ENCODE measurements around the gene B4GALT7.
A peak's percentile ranks its signal among the peaks of the same experiment; 100 is the strongest.

B4GALT7 gene

DNA sequence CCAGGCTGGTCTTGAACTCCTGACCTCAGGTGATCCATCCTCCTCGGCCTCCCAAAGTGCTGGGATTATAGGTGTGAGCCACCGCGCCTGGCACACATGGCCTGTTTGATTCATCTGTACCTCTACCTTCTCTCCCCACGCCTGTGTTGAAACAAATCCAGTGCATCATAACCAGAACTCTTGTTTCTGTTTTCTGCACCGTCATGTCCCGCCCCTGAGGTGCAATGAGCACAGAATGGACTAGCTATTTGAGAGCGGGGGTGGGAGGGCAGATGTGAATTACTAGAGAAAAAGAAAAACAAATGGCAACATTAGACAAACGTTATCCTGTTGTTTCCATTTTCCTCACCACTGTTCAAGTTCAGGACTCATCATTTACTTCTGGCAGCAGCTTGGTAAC is 34.9 kb upstream of the B4GALT7 start:
- H3K27me3 ChIP-seq (ENCODE audit: control insufficient read depth, insufficient read depth, low read length, poor library complexity, severe bottlenecking), result no peaks in the 10 kb centered on the region
- H3K27ac ChIP-seq (ENCODE audit: insufficient read depth, low read depth, low read length, poor library complexity, severe bottlenecking), result no peak overlapping the region
- 92 to 93% methylated on average over 8 of the region's 8 CpGs for WGBS, 2 experiments
- no peak overlapping the region for H3K4me3 ChIP-seq (ENCODE audit: insufficient read depth, low read depth, low read length)
- no peaks in the 10 kb centered on the region for H3K4me1 ChIP-seq (ENCODE audit: control insufficient read depth, insufficient read depth, low read length)
- H3K9me3 ChIP-seq (ENCODE audit: control insufficient read depth, low read length), result no peaks in the 10 kb centered on the region
- no peaks in the 10 kb centered on the region for H3K36me3 ChIP-seq (ENCODE audit: control insufficient read depth, insufficient read depth, low read length)

DNA sequence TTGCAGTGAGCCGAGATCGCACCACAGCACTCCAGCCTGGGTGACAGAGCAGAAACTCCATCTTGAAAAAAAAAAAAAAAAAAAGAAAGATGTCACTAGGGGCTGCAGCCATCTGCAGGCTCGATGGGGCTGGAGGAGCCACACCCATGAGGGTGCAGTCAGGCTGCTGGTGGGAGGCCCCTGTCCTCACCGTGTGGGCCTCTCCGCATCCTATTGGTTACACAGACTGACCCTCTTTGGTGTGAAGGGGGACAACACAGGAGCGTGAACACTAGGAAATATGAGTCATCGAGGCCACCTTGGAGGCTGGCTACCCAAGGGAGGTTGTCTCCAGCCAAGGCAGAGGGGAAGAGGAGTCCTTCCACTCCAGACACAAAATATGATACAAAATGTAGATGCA is 31.6 kb upstream of the B4GALT7 start:
- no peaks in the 10 kb centered on the region for H3K9me3 ChIP-seq (ENCODE audit: control insufficient read depth, low read length)
- 78 to 84% methylated on average over 7 of the region's 7 CpGs for WGBS, 2 experiments
- H3K4me3 ChIP-seq (ENCODE audit: insufficient read depth, low read depth, low read length), result no peak overlapping the region
- no peaks in the 10 kb centered on the region for H3K36me3 ChIP-seq (ENCODE audit: control insufficient read depth, insufficient read depth, low read length)
- H3K4me1 ChIP-seq (ENCODE audit: control insufficient read depth, insufficient read depth, low read length), result no peaks in the 10 kb centered on the region
- no peak overlapping the region for H3K27ac ChIP-seq (ENCODE audit: insufficient read depth, low read depth, low read length, poor library complexity, severe bottlenecking)
- no peaks in the 10 kb centered on the region for H3K27me3 ChIP-seq (ENCODE audit: control insufficient read depth, insufficient read depth, low read length, poor library complexity, severe bottlenecking)

DNA sequence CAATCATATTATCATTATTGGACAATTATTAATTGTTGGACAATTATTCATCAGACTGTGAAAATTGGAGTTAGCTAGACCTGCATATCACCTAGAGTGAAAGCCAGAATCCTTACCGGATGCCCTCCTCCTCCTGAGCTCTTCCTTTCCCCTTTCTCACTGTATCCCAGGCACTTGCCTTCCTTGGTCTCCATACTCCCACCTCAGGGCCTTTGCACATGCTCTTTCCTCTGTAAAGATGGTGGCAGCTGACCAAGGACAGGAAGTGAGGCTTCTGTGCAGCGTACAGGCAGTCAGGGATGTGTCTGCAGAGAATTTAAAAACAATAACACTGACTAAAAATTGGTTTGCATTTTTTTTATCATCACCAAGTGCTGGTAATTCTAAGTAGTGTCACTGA is 30.0 kb upstream of the B4GALT7 start:
- WGBS, 2 experiments, result 80 to 86% methylated on average over 2 of the region's 2 CpGs
- Histone ChIP-seq H3K36me3 (ENCODE audit: control insufficient read depth, insufficient read depth, low read length) (no peaks in the 10 kb centered on the region), H3K27me3 (ENCODE audit: control insufficient read depth, insufficient read depth, low read length, poor library complexity, severe bottlenecking) (no peaks in the 10 kb centered on the region)

DNA sequence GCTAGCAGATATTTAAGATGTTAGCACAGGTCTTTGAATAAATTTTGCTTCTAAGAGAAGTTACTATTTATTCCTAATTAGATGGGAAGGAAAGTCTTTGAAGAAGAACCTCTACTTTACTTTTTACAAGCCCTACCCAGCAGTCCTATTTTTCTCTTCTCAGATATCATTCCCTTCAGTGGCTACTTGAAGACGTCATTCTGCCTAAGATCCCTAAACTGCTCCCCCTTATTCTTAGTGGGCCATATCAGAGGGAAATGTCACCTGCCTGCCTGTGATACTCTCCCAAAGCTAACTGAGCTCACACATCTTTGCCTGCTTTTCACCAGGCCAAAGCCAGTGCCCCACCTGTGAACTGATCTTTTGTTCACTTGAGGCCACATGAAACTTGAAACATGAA is 24.4 kb upstream of the B4GALT7 start:
- Histone ChIP-seq H3K27me3 (ENCODE audit: control insufficient read depth, insufficient read depth, low read length, poor library complexity, severe bottlenecking) (no peaks in the 10 kb centered on the region), H3K9me3 (ENCODE audit: control insufficient read depth, low read length) (no peaks in the 10 kb centered on the region), H3K36me3 (ENCODE audit: control insufficient read depth, insufficient read depth, low read length) (no peaks in the 10 kb centered on the region), H3K27ac (ENCODE audit: insufficient read depth, low read depth, low read length, poor library complexity, severe bottlenecking) (no peak overlapping the region), H3K4me3 (ENCODE audit: insufficient read depth, low read depth, low read length) (no peak overlapping the region), H3K4me1 (ENCODE audit: control insufficient read depth, insufficient read depth, low read length) (no peaks in the 10 kb centered on the region)
- WGBS, 2 experiments, result 72 to 78% methylated on average over 1 of the region's 1 CpG

More for the DNA sequence above, 30.0 kb upstream of the B4GALT7 start:
- Histone ChIP-seq H3K4me3 (ENCODE audit: insufficient read depth, low read depth, low read length) (no peak overlapping the region), H3K9me3 (ENCODE audit: control insufficient read depth, low read length) (no peaks in the 10 kb centered on the region), H3K4me1 (ENCODE audit: control insufficient read depth, insufficient read depth, low read length) (no peaks in the 10 kb centered on the region), H3K27ac (ENCODE audit: insufficient read depth, low read depth, low read length, poor library complexity, severe bottlenecking) (no peak overlapping the region)

DNA sequence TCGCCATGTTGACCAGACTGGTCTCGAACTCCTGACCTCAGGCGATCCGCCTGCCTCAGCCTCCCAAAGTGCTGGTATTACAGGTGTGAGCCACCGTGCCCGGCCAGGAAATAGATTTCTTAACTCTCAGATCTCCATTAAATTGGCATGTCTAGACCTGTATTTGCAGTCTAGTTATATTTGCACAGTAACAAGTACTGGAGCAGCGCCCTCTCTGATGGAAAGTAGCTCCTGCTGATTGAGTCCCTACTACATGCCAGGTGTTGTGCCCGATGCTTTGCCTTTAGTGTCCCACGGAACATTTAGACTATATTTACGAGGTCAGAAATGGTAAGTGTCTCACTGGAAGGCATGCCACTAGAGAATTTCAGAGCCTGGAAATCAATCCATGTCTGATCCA is 23.8 kb upstream of the B4GALT7 start:
- Histone ChIP-seq H3K27me3 (ENCODE audit: control insufficient read depth, insufficient read depth, low read length, poor library complexity, severe bottlenecking) (no peaks in the 10 kb centered on the region), H3K9me3 (ENCODE audit: control insufficient read depth, low read length) (no peaks in the 10 kb centered on the region), H3K36me3 (ENCODE audit: control insufficient read depth, insufficient read depth, low read length) (no peaks in the 10 kb centered on the region), H3K4me1 (ENCODE audit: control insufficient read depth, insufficient read depth, low read length) (no peaks in the 10 kb centered on the region), H3K27ac (ENCODE audit: insufficient read depth, low read depth, low read length, poor library complexity, severe bottlenecking) (no peak overlapping the region), H3K4me3 (ENCODE audit: insufficient read depth, low read depth, low read length) (no peak overlapping the region)
- 83 to 84% methylated on average over 10 of the region's 10 CpGs for WGBS, 2 experiments

DNA sequence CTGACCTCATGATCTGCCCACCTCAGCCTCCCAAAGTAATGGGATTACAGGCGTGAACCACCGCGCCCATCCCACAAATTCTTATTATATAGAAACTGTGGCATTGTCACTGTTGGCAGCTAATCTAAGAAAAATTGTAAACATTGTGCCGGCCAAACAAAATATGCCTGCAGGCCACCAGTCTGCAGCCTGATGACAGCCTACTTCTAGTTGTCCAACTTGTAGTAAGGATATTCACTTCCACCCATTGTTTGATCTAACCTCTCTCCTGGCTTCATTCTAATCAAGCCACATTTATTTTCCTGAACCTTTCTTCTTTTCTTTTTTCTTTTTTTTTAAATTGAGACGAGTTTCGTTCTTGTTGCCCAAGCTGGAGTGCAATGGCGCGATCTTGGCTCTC is 21.6 kb upstream of the B4GALT7 start:
- Histone ChIP-seq H3K9me3 (ENCODE audit: control insufficient read depth, low read length) (no peaks in the 10 kb centered on the region), H3K4me3 (ENCODE audit: insufficient read depth, low read depth, low read length) (no peak overlapping the region), H3K36me3 (ENCODE audit: control insufficient read depth, insufficient read depth, low read length) (no peaks in the 10 kb centered on the region), H3K27me3 (ENCODE audit: control insufficient read depth, insufficient read depth, low read length, poor library complexity, severe bottlenecking) (no peaks in the 10 kb centered on the region), H3K4me1 (ENCODE audit: control insufficient read depth, insufficient read depth, low read length) (no peaks in the 10 kb centered on the region), H3K27ac (ENCODE audit: insufficient read depth, low read depth, low read length, poor library complexity, severe bottlenecking) (no peak overlapping the region)
- 86 to 92% methylated on average over 8 of the region's 8 CpGs for WGBS, 2 experiments

DNA sequence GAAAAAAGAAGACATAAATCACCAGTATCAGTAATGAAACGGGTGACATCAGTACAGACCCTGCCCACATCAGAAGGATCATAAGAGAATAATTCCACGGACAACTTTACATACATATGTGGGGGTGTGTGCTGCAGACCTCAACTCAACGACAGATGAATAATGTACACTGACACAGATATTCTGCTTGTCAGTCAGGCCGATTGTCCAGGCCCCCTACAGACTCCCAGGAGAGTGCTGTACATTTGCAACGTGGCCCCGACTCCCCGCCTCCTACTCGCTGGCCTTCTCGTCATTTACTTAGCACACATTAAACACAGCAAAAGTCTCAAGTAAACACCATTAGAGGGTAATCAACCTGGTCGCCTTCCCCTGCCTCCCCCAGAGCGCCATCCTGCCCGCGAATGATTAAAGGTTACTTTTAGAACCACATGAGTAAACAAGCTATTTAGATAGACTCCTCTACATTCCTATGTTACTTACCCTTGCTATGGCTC is 11.5 kb upstream of the B4GALT7 start:
- H3K4me1 ChIP-seq (ENCODE audit: control insufficient read depth, insufficient read depth, low read length), result no peaks in the 10 kb centered on the region
- H3K36me3 ChIP-seq (ENCODE audit: control insufficient read depth, insufficient read depth, low read length), result peaks cover under 1% of the 10 kb centered on the region
- peaks cover 46% of the 10 kb centered on the region for H3K27me3 ChIP-seq (ENCODE audit: control insufficient read depth, insufficient read depth, low read length, poor library complexity, severe bottlenecking)
- H3K4me3 ChIP-seq (ENCODE audit: insufficient read depth, low read depth, low read length), result no peak overlapping the region
- WGBS, 2 experiments, result 76 to 77% methylated on average over 13 of the region's 13 CpGs
- no peak overlapping the region for H3K27ac ChIP-seq (ENCODE audit: insufficient read depth, low read depth, low read length, poor library complexity, severe bottlenecking)
- H3K9me3 ChIP-seq (ENCODE audit: control insufficient read depth, low read length), result no peaks in the 10 kb centered on the region

DNA sequence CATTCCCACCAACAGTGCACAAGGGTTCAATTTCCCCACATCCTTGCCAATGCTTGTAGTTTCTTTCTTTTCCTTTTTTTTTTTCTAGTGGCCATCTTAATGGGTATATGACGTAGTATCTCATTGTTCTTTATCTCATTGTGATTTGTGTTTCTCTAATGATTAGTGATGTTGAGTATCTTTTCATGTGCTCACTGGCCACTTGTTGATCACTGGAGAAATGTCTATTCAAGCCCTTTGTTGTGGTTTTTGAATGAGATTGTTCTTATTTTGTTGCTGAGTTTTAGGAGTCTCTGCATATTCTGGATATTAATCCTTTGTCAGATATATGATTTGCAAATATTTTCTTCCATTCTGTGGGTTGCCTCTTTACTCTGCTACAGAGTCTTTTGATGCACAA is 9.5 kb upstream of the B4GALT7 start:
- WGBS, 2 experiments, result 88 to 94% methylated on average over 1 of the region's 1 CpG
- Histone ChIP-seq H3K27ac (ENCODE audit: insufficient read depth, low read depth, low read length, poor library complexity, severe bottlenecking) (no peak overlapping the region), H3K36me3 (ENCODE audit: control insufficient read depth, insufficient read depth, low read length) (peaks cover 14% of the 10 kb centered on the region), H3K9me3 (ENCODE audit: control insufficient read depth, low read length) (no peaks in the 10 kb centered on the region), H3K27me3 (ENCODE audit: control insufficient read depth, insufficient read depth, low read length, poor library complexity, severe bottlenecking) (peaks cover 34% of the 10 kb centered on the region), H3K4me1 (ENCODE audit: control insufficient read depth, insufficient read depth, low read length) (no peaks in the 10 kb centered on the region), H3K4me3 (ENCODE audit: insufficient read depth, low read depth, low read length) (no peak overlapping the region)

DNA sequence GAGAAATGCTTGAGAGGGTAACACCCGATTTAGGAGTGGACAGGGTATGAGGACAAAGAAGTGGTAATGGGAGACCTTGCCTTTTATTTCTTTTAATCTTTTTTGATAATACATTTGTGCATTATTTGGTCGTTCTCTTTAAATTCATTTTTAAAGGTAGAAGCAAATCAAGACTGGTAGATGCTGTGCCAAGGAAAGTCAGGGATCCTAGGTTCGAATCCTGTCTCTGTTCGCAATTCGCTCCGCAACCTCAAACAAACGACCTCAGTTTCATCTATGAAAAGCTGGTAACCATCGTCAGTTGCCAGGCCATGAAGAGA is 8.3 kb upstream of the B4GALT7 start:
- Histone ChIP-seq H3K4me3 (ENCODE audit: insufficient read depth, low read depth, low read length) (peak overlapping the region; percentile 86), H3K9me3 (ENCODE audit: control insufficient read depth, low read length) (no peaks in the 10 kb centered on the region), H3K27me3 (ENCODE audit: control insufficient read depth, insufficient read depth, low read length, poor library complexity, severe bottlenecking) (peaks cover 30% of the 10 kb centered on the region), H3K27ac (ENCODE audit: insufficient read depth, low read depth, low read length, poor library complexity, severe bottlenecking) (no peak overlapping the region), H3K36me3 (ENCODE audit: control insufficient read depth, insufficient read depth, low read length) (peaks cover 22% of the 10 kb centered on the region), H3K4me1 (ENCODE audit: control insufficient read depth, insufficient read depth, low read length) (no peaks in the 10 kb centered on the region)
- 25 to 30% methylated on average over 8 of the region's 8 CpGs for WGBS, 2 experiments

DNA sequence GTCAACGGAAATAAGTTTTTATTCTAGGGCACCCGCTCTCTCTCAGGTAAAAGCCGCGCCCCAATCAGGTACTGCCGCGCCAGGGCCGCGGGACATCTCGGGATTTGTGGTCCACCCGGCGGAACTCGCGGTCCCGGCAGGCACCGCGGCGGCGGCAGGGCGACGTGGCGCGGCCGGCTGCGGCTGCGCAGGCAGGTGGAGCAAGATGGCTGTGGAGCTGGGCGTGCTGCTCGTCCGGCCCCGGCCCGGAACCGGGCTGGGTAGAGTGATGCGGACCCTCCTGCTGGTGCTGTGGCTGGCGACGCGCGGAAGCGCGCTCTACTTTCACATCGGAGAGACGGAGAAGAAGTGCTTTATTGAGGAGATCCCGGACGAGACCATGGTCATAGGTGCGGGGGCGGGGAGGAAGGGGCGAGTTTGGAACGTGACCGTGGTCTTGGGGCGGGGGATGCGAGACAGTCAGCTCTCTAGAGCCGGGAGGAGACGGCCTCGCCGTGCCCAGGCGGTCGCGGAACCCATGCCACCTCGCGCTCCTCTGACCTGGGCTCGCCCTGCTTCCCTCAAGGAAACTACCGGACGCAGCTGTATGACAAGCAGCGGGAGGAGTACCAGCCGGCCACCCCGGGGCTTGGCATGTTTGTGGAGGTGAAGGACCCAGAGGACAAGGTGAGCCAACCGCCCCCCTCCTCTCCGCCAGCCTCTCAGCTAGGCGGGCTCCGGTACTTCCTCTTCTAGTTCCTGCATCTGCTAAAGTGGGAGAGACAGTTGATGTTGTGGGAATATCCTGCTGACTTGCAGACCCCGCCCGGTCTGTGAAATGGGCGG is 7.7 kb upstream of the B4GALT7 start, which contains the start of gene TMED9:
TMED9 (plus strand) TSS at position 194 of the 825 bp plus-strand sequence; CDS start at position 206, 12 bp downstream.
- 2% methylated on average over 69 to 71 of the region's 71 CpGs for WGBS, 2 experiments
- H3K4me1 ChIP-seq (ENCODE audit: control insufficient read depth, insufficient read depth, low read length), result no peaks in the 10 kb centered on the region
- H3K9me3 ChIP-seq (ENCODE audit: control insufficient read depth, low read length), result no peaks in the 10 kb centered on the region
- no peak within 1 kb of the TSS for H3K27ac ChIP-seq (ENCODE audit: insufficient read depth, low read depth, low read length, poor library complexity, severe bottlenecking)
- H3K4me3 ChIP-seq (ENCODE audit: insufficient read depth, low read depth, low read length), result peak within 1 kb of the TSS; percentile 86
- peaks cover 30% of the 10 kb centered on the region for H3K27me3 ChIP-seq (ENCODE audit: control insufficient read depth, insufficient read depth, low read length, poor library complexity, severe bottlenecking)
- peaks cover 22% of the 10 kb centered on the region for H3K36me3 ChIP-seq (ENCODE audit: control insufficient read depth, insufficient read depth, low read length)

All from ectodermal cell (in vitro differentiated cells).